Panc1 (cell line): Measurements from ENCODE around the gene RAB14. TPM values are rescaled to one million over a fixed set of nuclear protein-coding genes. Genes with fewer than 3 reads are reported as not detected.

Source experiments
- ATAC-seq: fragments of 200-7000 bp; cut with Tn5 transposase; 2 replicates; pipeline ENCODE4 v1.9.1; 2020; ENCODE audit warnings: mild to moderate bottlenecking, moderate library complexity
- BruUV-seq: library from RNA; stranded (reverse); fragments of 400-500 nt; replicated peaks from 2 replicates; lab custom pipeline; 2021; lab: Mats Ljungman, UMichigan
- CTCF ChIA-PET: fragments of 300-600 bp; sonication (Branson Sonifier 250); formaldehyde crosslinking; loops from one replicate; lab custom pipeline; 2022; ENCODE audit warnings: antibody characterized with exemption; lab: Charles Lee
- POLR2A ChIA-PET: fragments of 300-600 bp; sonication (Branson Sonifier 250); formaldehyde crosslinking; loops from one replicate; lab custom pipeline; 2022; ENCODE audit warnings: antibody characterized with exemption; lab: Charles Lee
- DNase-seq: peaks from one replicate; pipeline ENCODE4 v3.0.0-alpha.2; 2010; ENCODE audit warnings: low read depth, low spot score
- H3K27ac ChIP-seq: 2 replicates; pipeline ENCODE4 v1.5.1; 2011; ENCODE audit warnings: mild to moderate bottlenecking, low read length, inconsistent platforms
- H3K27me3 ChIP-seq: fragments of 200-500 bp; sonication (Bioruptor generic); 2 replicates; pipeline ENCODE4 v1.6.0; 2014; ENCODE audit warnings: low read length, inconsistent platforms; ENCODE audit not compliant: control insufficient read depth, insufficient read depth
- H3K36me3 ChIP-seq: fragments of 200-500 bp; sonication (Bioruptor generic); 2 replicates; pipeline ENCODE4 v1.5.1; 2014; ENCODE audit warnings: inconsistent platforms, mild to moderate bottlenecking, low read length, moderate library complexity; ENCODE audit not compliant: control insufficient read depth, insufficient read depth
- H3K4me1 ChIP-seq: 2 replicates; pipeline ENCODE4 v1.5.1; 2011; ENCODE audit warnings: inconsistent platforms, mild to moderate bottlenecking, low read length, moderate library complexity; ENCODE audit not compliant: control insufficient read depth, insufficient read depth
- H3K4me3 ChIP-seq, 2 experiments: 2 replicates each; pipeline ENCODE4 v1.5.1; 2011 to 2012; ENCODE audit warnings: low read depth in 2 of 2, low read length in 2 of 2, mild to moderate bottlenecking in 2 of 2, inconsistent platforms in 1 of 2, moderate library complexity in 1 of 2
- H3K9me3 ChIP-seq: fragments of 200-500 bp; sonication (Bioruptor generic); 2 replicates; pipeline ENCODE4 v1.5.1; 2014; ENCODE audit warnings: low read depth, mild to moderate bottlenecking, inconsistent platforms, low read length, moderate library complexity; ENCODE audit not compliant: control insufficient read depth, insufficient read depth
- CTCF ChIP-seq: fragments of 450-650 bp; IDR thresholded peaks from 2 replicates; pipeline ENCODE4 v1.5.1; 2017; ENCODE audit warnings: mild to moderate bottlenecking
- POLR2AphosphoS5 ChIP-seq: IDR thresholded peaks from 2 replicates; pipeline ENCODE4 v1.6.1; 2012; ENCODE audit warnings: mild to moderate bottlenecking, low read depth, low read length, moderate library complexity
- REST ChIP-seq, 2 experiments: IDR thresholded peaks; 2 replicates each; pipeline ENCODE4 v1.6.1; 2011 to 2012; ENCODE audit warnings: low read depth in 2 of 2, control low read depth in 1 of 2, low read length in 1 of 2, mild to moderate bottlenecking in 1 of 2, moderate library complexity in 1 of 2; ENCODE audit not compliant: insufficient read depth in 1 of 2
- SIN3A ChIP-seq: IDR thresholded peaks from 2 replicates; pipeline ENCODE4 v1.6.1; 2012; ENCODE audit warnings: low read depth, mild to moderate bottlenecking, low read length, moderate library complexity, borderline replicate concordance; ENCODE audit not compliant: insufficient read depth
- TCF7L2 ChIP-seq: IDR thresholded peaks from 2 replicates; pipeline ENCODE4 v1.6.1; 2011; ENCODE audit warnings: mild to moderate bottlenecking, low read depth, low read length, inconsistent platforms
- in situ Hi-C: cut with HindIII; loops from 2 replicates; pipeline ENCODE4 v1.10.0; 2016; ENCODE audit warnings: low sequenced_read_pairs, low pct_unique_long_range_greater_than_20kb
- intact Hi-C: fragments of 100-400 bp; cut with micrococcal nuclease; formaldehyde crosslinking; loops from one replicate; pipeline ENCODE4 v1.10.0; 2022; ENCODE audit not compliant: unreplicated experiment
- total RNA-seq: library from RNA; stranded (reverse); gene quantifications from one replicate; pipeline ENCODE4 v1.2.1, GENCODE V29; 2021; ENCODE audit not compliant: unreplicated experiment

The RAB14 gene
- total RNA-seq, 1 experiment from 2014 or later, result 42.7 TPM

- CTCF ChIA-PET, result interaction anchor here (0.6 kb wide), 1 partner anchor 206 kb away, joined by 3 read pairs; no protein-coding TSS in a partner anchor
- DNase-seq, result no peak
- Histone ChIP-seq H3K27me3 (no peaks in the 10 kb centered on the region), H3K36me3 (peaks cover 2% of the 10 kb centered on the region; the same call in 1 of the 2 replicates), H3K4me3 (no peak overlapping the region), H3K9me3 (no peaks in the 10 kb centered on the region), H3K27ac (no peak overlapping the region), H3K4me1 (peaks cover 14% of the 10 kb centered on the region)
- in situ Hi-C loops (no loop called here), intact Hi-C loops (no loop called here)
- TF ChIP-seq CTCF (no peak), SIN3A (no peak), REST (IDR thresholded peaks at IDR 0.05; ENCODE audit: insufficient read depth in 1 of 2, low read depth in 2 of 2, low read length in 1 of 2) (no peak), POLR2AphosphoS5 (no peak), TCF7L2 (no peak)
- ATAC-seq, result no peak
- POLR2A ChIA-PET, result no interaction called here
- BruUV-seq, result no TSS peak
Measured at GRCh38 chr9:121197132-121197531, 4.5 kb downstream of the RAB14 start.

GRCh38 chr9:121196389-121196788 lies 5.3 kb downstream of the RAB14 start:
- Histone ChIP-seq H3K4me3 (no peak overlapping the region), H3K4me1 (peaks cover 14% of the 10 kb centered on the region), H3K27me3 (no peaks in the 10 kb centered on the region), H3K27ac (no peak overlapping the region), H3K36me3 (peaks cover 2% of the 10 kb centered on the region; the same call in 1 of the 2 replicates), H3K9me3 (no peaks in the 10 kb centered on the region)
- no peak for DNase-seq
- TF ChIP-seq SIN3A (no peak), TCF7L2 (no peak), CTCF (no peak), POLR2AphosphoS5 (no peak), REST (IDR thresholded peaks at IDR 0.05; ENCODE audit: insufficient read depth in 1 of 2, low read depth in 2 of 2, low read length in 1 of 2) (no peak)
- in situ Hi-C loops, result no loop called here
- ChIA-PET CTCF (no interaction called here), POLR2A (no interaction called here)
- no TSS peak for BruUV-seq
- intact Hi-C loops, result no loop called here
- ATAC-seq, result no peak
